Activated T-helper 17 cell treated with anti-CD3 and anti-CD28 coated beads, Interleukin-2, amount 50 U/mL, for 72 hours (primary cell): ENCODE results near the gene RAE1. TPM values are rescaled to one million over a fixed set of nuclear protein-coding genes. Genes with fewer than 3 reads are reported as not detected.

ENCODE experiments used
- ATAC-seq: fragments of 150-1000 bp; cut with Tn5 transposase; replicated peaks from 2 replicates; pipeline ENCODE4 v1.10.0; 2021; ENCODE audit warnings: mild to moderate bottlenecking, moderate library complexity
- H3K27ac Mint-ChIP-seq: one replicate; pipeline ENCODE4 v1.8.0; 2022; ENCODE audit warnings: mixed read lengths
- H3K27me3 Mint-ChIP-seq: one replicate; pipeline ENCODE4 v1.8.0; 2022; ENCODE audit warnings: mixed read lengths
- H3K36me3 Mint-ChIP-seq: one replicate; pipeline ENCODE4 v1.8.0; 2022; ENCODE audit warnings: low read depth, mild to moderate bottlenecking, mixed read lengths
- H3K4me1 Mint-ChIP-seq: one replicate; pipeline ENCODE4 v1.8.0; 2022; ENCODE audit warnings: mixed read lengths
- H3K4me3 Mint-ChIP-seq: one replicate; pipeline ENCODE4 v1.8.0; 2022; ENCODE audit warnings: mild to moderate bottlenecking, mixed read lengths
- H3K9me3 Mint-ChIP-seq: one replicate; pipeline ENCODE4 v1.8.0; 2022; ENCODE audit warnings: mixed read lengths
- total RNA-seq, 2 donors: library from RNA; stranded (reverse); gene quantifications; one replicate each; pipeline ENCODE4 v1.2.3, GENCODE V29; 2022

The RAE1 gene
- total RNA-seq, 2 donors from 2014 or later: 48.3 to 79.7 TPM

GRCh38 chr20:57392512-57393271, 41.6 kb downstream of the RAE1 start:
- peak; percentile 65 for ATAC-seq
- no peaks in the 10 kb centered on the region for H3K27me3 Mint-ChIP-seq
- peaks cover 60% of the 10 kb centered on the region for H3K36me3 Mint-ChIP-seq
- no peaks in the 10 kb centered on the region for H3K9me3 Mint-ChIP-seq
- H3K4me3 Mint-ChIP-seq: peak overlapping the region; percentile 83
- peaks cover 22% of the 10 kb centered on the region for H3K4me1 Mint-ChIP-seq
- peak overlapping the region; percentile 89 for H3K27ac Mint-ChIP-seq

- H3K4me3 Mint-ChIP-seq: peak overlapping the region; percentile 83
- H3K4me1 Mint-ChIP-seq: peaks cover 27% of the 10 kb centered on the region
- no peak for ATAC-seq
- no peaks in the 10 kb centered on the region for H3K27me3 Mint-ChIP-seq
- H3K36me3 Mint-ChIP-seq: peaks cover 68% of the 10 kb centered on the region
- peak overlapping the region; percentile 89 for H3K27ac Mint-ChIP-seq
- H3K9me3 Mint-ChIP-seq: no peaks in the 10 kb centered on the region
These were observed 42.5 kb downstream of the RAE1 start for GRCh38 chr20:57393321-57394120.

- Mint-ChIP-seq H3K36me3 (peaks cover 77% of the 10 kb centered on the region), H3K4me3 (peak overlapping the region; percentile 83), H3K27ac (peak overlapping the region; percentile 89), H3K9me3 (no peaks in the 10 kb centered on the region), H3K27me3 (no peaks in the 10 kb centered on the region), H3K4me1 (peaks cover 35% of the 10 kb centered on the region)
- ATAC-seq: no peak
These were observed 43.3 kb downstream of the RAE1 start for GRCh38 chr20:57394121-57395082.

- peaks cover 37% of the 10 kb centered on the region for H3K4me1 Mint-ChIP-seq
- no peaks in the 10 kb centered on the region for H3K9me3 Mint-ChIP-seq
- H3K27ac Mint-ChIP-seq: no peak overlapping the region
- H3K36me3 Mint-ChIP-seq: peaks cover 86% of the 10 kb centered on the region
- H3K4me3 Mint-ChIP-seq: peak overlapping the region; percentile 83
- no peaks in the 10 kb centered on the region for H3K27me3 Mint-ChIP-seq
- no peak for ATAC-seq
These were observed 44.3 kb downstream of the RAE1 start for GRCh38 chr20:57395111-57395966.

GRCh38 chr20:57396212-57396983, 45.3 kb downstream of the RAE1 start:
- peak overlapping the region; percentile 53 for H3K27ac Mint-ChIP-seq
- H3K4me3 Mint-ChIP-seq: peak overlapping the region; percentile 83
- no peak for ATAC-seq
- H3K27me3 Mint-ChIP-seq: no peaks in the 10 kb centered on the region
- peaks cover 38% of the 10 kb centered on the region for H3K4me1 Mint-ChIP-seq
- H3K36me3 Mint-ChIP-seq: peaks cover 97% of the 10 kb centered on the region
- H3K9me3 Mint-ChIP-seq: no peaks in the 10 kb centered on the region

- H3K27ac Mint-ChIP-seq: peak overlapping the region; percentile 89
- no peaks in the 10 kb centered on the region for H3K9me3 Mint-ChIP-seq
- ATAC-seq: peak; percentile 3
- peak overlapping the region; percentile 83 for H3K4me3 Mint-ChIP-seq
- peaks cover 45% of the 10 kb centered on the region for H3K4me1 Mint-ChIP-seq
- H3K36me3 Mint-ChIP-seq: peaks cover 100% of the 10 kb centered on the region
- H3K27me3 Mint-ChIP-seq: no peaks in the 10 kb centered on the region
These were observed 46.1 kb downstream of the RAE1 start for GRCh38 chr20:57396984-57397692.

- Mint-ChIP-seq H3K27me3 (no peaks in the 10 kb centered on the region), H3K4me1 (peaks cover 47% of the 10 kb centered on the region), H3K4me3 (peak overlapping the region; percentile 83), H3K9me3 (no peaks in the 10 kb centered on the region), H3K36me3 (peaks cover 100% of the 10 kb centered on the region), H3K27ac (peak overlapping the region; percentile 89)
- peak; percentile 23 for ATAC-seq
These were observed 46.6 kb downstream of the RAE1 start for GRCh38 chr20:57397693-57398108.

- Mint-ChIP-seq H3K27me3 (no peaks in the 10 kb centered on the region), H3K27ac (peak overlapping the region; percentile 89), H3K4me3 (peak overlapping the region; percentile 83), H3K9me3 (no peaks in the 10 kb centered on the region), H3K36me3 (peaks cover 100% of the 10 kb centered on the region), H3K4me1 (peaks cover 41% of the 10 kb centered on the region)
- peak; percentile 69 for ATAC-seq
These were observed 47.3 kb downstream of the RAE1 start for GRCh38 chr20:57398231-57398821.

- Mint-ChIP-seq H3K9me3 (no peaks in the 10 kb centered on the region), H3K27ac (peak overlapping the region; percentile 89), H3K27me3 (no peaks in the 10 kb centered on the region), H3K4me1 (peaks cover 35% of the 10 kb centered on the region), H3K4me3 (peak overlapping the region; percentile 83), H3K36me3 (peaks cover 100% of the 10 kb centered on the region)
- ATAC-seq: no peak
These were observed 48.0 kb downstream of the RAE1 start for GRCh38 chr20:57398901-57399535.

- H3K9me3 Mint-ChIP-seq: no peaks in the 10 kb centered on the region
- H3K4me1 Mint-ChIP-seq: peaks cover 32% of the 10 kb centered on the region
- peak overlapping the region; percentile 89 for H3K27ac Mint-ChIP-seq
- H3K27me3 Mint-ChIP-seq: no peaks in the 10 kb centered on the region
- H3K36me3 Mint-ChIP-seq: peaks cover 100% of the 10 kb centered on the region
- peak overlapping the region; percentile 83 for H3K4me3 Mint-ChIP-seq
- ATAC-seq: peak; percentile 71
These were observed 48.6 kb downstream of the RAE1 start for GRCh38 chr20:57399587-57400155.

GRCh38 chr20:57400231-57400701, 49.2 kb downstream of the RAE1 start:
- peaks cover 100% of the 10 kb centered on the region for H3K36me3 Mint-ChIP-seq
- ATAC-seq: no peak
- H3K4me3 Mint-ChIP-seq: peak overlapping the region; percentile 83
- no peak overlapping the region for H3K27ac Mint-ChIP-seq
- no peaks in the 10 kb centered on the region for H3K9me3 Mint-ChIP-seq
- no peaks in the 10 kb centered on the region for H3K27me3 Mint-ChIP-seq
- H3K4me1 Mint-ChIP-seq: peaks cover 32% of the 10 kb centered on the region
